ENCODE data around the gene RAB11FIP4. TPM values are rescaled to one million over a fixed set of nuclear protein-coding genes. Genes with fewer than 3 reads are reported as not detected.

Gene RAB11FIP4
- total and polyA plus RNA-seq, 9 of the 15 experiments (the other 6 are each of a cell fraction or from before 2014, with no cell fraction given) = 0.62 to 16.6 (median 8.9) TPM

GRCh38 chr17:31364012-31364411, 27.5 kb upstream of the RAB11FIP4 start (continued):
- TF ChIP-seq TEAD4 (IDR thresholded peaks at IDR 0.05; ENCODE audit: low read length) (peak; percentile 76), TEAD4 (CRISPR knock-in tag; IDR thresholded peaks at IDR 0.05; ENCODE audit: borderline replicate concordance) (no peak), CREB5 (CRISPR knock-in tag; IDR thresholded peaks at IDR 0.05) (no peak), BCOR (IDR thresholded peaks at IDR 0.05) (no peak), HDAC1 (IDR thresholded peaks at IDR 0.05) (peak in 1 of 2 experiments; percentile 78; a peak in 2 of 4 replicates), ZBTB26 (CRISPR knock-in tag; IDR thresholded peaks at IDR 0.05) (no peak), FOSL1 (tag; conservative IDR thresholded peaks at IDR 0.05) (0 out of 2 replicates have a peak, but pooled peaks have one; percentile 22), KDM1A (IDR thresholded peaks at IDR 0.05) (peak; percentile 91), MTA2 (IDR thresholded peaks at IDR 0.05; ENCODE audit: low read depth) (peak; percentile 9; the same call in 1 of the 2 replicates), SIN3A (IDR thresholded peaks at IDR 0.05; ENCODE audit: borderline replicate concordance in 2 of 2, control insufficient read depth in 1 of 2, low read depth in 2 of 2, low read length in 2 of 2) (no peak), GATAD2B (IDR thresholded peaks at IDR 0.05; ENCODE audit: borderline replicate concordance) (no peak), HMGXB4 (CRISPR knock-in tag; IDR thresholded peaks at IDR 0.05) (no peak), ADNP (tag; IDR thresholded peaks at IDR 0.05) (no peak), SNIP1 (IDR thresholded peaks at IDR 0.05; ENCODE audit: low read depth) (no peak), KDM2B (CRISPR knock-in tag; IDR thresholded peaks at IDR 0.05) (no peak), GTF2F1 (IDR thresholded peaks at IDR 0.05; ENCODE audit: low read depth, low read length) (no peak), BMI1 (IDR thresholded peaks at IDR 0.05; ENCODE audit: low read length) (no peak), SNAPC5 (CRISPR knock-in tag; IDR thresholded peaks at IDR 0.05) (no peak), CBFB (CRISPR knock-in tag; IDR thresholded peaks at IDR 0.05) (no peak), TARDBP (IDR thresholded peaks at IDR 0.05) (no peak), ZBTB2 (IDR thresholded peaks at IDR 0.05) (no peak), CC2D1A (IDR thresholded peaks at IDR 0.05) (no peak)

All from K562 (cell line).